CD4-positive, CD25-positive, alpha-beta regulatory T cell (primary cell): ENCODE data around the gene MYL2. TPM values are rescaled to one million over a fixed set of nuclear protein-coding genes. Genes with fewer than 3 reads are reported as not detected.

ENCODE experiments used
- ATAC-seq, 2 donors: fragments of 150-1000 bp; cut with Tn5 transposase; one replicate each; pipeline ENCODE4 v1.10.0; 2021; ENCODE audit warnings: low read depth in 2 of 2, moderate number of reproducible peaks in 2 of 2, moderate library complexity in 1 of 2
- DNase-seq, 3 donors: peaks; one replicate each; pipeline versions ENCODE4 v3.0.0 to v3.0.0-alpha.2; 2012 to 2022; ENCODE audit warnings: mixed read lengths in 1 of 3
- H3K27ac ChIP-seq: one replicate; pipeline ENCODE4 v1.7.0; 2013; ENCODE audit warnings: mild to moderate bottlenecking, low read length; ENCODE audit not compliant: insufficient read depth, poor library complexity, severe bottlenecking
- H3K27me3 ChIP-seq: one replicate; pipeline ENCODE4 v1.7.0; 2013; ENCODE audit warnings: low read length; ENCODE audit not compliant: control insufficient read depth, insufficient read depth
- H3K36me3 ChIP-seq: one replicate; pipeline ENCODE4 v1.7.0; 2013; ENCODE audit warnings: mild to moderate bottlenecking, low read length, moderate library complexity; ENCODE audit not compliant: control insufficient read depth, insufficient read depth
- H3K4me1 ChIP-seq: 2 replicates; pipeline ENCODE4 v1.7.0; 2013; ENCODE audit warnings: mild to moderate bottlenecking, low read length; ENCODE audit not compliant: insufficient read depth, control insufficient read depth, poor library complexity, severe bottlenecking
- H3K4me3 ChIP-seq: one replicate; pipeline ENCODE4 v1.7.0; 2013; ENCODE audit warnings: low read depth, mild to moderate bottlenecking, low read length, moderate library complexity
- H3K9me3 ChIP-seq, 2 experiments: 1 replicate in 1 of 2; 2 replicates in 1 of 2; pipeline ENCODE4 v1.7.0; 2013; ENCODE audit warnings: low read length in 2 of 2, mild to moderate bottlenecking in 1 of 2, moderate library complexity in 1 of 2; ENCODE audit not compliant: control insufficient read depth in 2 of 2
- H3K27ac Mint-ChIP-seq, 3 donors: one replicate each; pipeline ENCODE4 v1.8.0; 2020 to 2022; ENCODE audit warnings: mild to moderate bottlenecking in 3 of 3, mixed read lengths in 3 of 3, moderate library complexity in 2 of 3
- H3K27me3 Mint-ChIP-seq: one replicate; pipeline ENCODE4 v1.8.0; 2022; ENCODE audit warnings: mild to moderate bottlenecking, mixed read lengths
- H3K36me3 Mint-ChIP-seq: one replicate; pipeline ENCODE4 v1.8.0; 2020; ENCODE audit warnings: mixed read lengths
- H3K4me1 Mint-ChIP-seq, 4 donors: one replicate each; pipeline ENCODE4 v1.8.0; 2020 to 2022; ENCODE audit warnings: mixed read lengths in 4 of 4, mild to moderate bottlenecking in 1 of 4
- H3K4me3 Mint-ChIP-seq, 4 donors: one replicate each; pipeline ENCODE4 v1.8.0; 2020 to 2022; ENCODE audit warnings: mild to moderate bottlenecking in 4 of 4, mixed read lengths in 4 of 4, moderate library complexity in 3 of 4
- H3K9me3 Mint-ChIP-seq, 7 donors: one replicate each; pipeline ENCODE4 v1.8.0; 2020 to 2022; ENCODE audit warnings: mixed read lengths in 7 of 7, mild to moderate bottlenecking in 3 of 7, moderate library complexity in 2 of 7
- polyA plus RNA-seq, 4 donors: library from polyadenylated mRNA; unstranded; fragments of 300-500 nt; fragmentation: Illumina TruSeq; gene quantifications; one replicate each; pipeline ENCODE4 v1.2.3, GENCODE V29; 2021
- total RNA-seq: library from RNA; stranded (reverse); gene quantifications from one replicate; pipeline ENCODE4 v1.2.3, GENCODE V29; 2022

The MYL2 gene
- total and polyA plus RNA-seq, 5 donors from 2014 or later, result not detected

GRCh38 chr12:110869026-110869425 lies 51.4 kb downstream of the MYL2 start:
- Mint-ChIP-seq H3K4me3 (no peak overlapping the region), H3K27ac (no peak overlapping the region), H3K9me3 (peaks cover 0 to 1% (median 0%) of the 10 kb centered on the region in 7 donors), H3K4me1 (no peaks in the 10 kb centered on the region), H3K27me3 (peaks cover 1% of the 10 kb centered on the region), H3K36me3 (no peaks in the 10 kb centered on the region)
- Histone ChIP-seq H3K36me3 (no peaks in the 10 kb centered on the region), H3K9me3 (no peaks in the 10 kb centered on the region), H3K27ac (no peak overlapping the region), H3K4me3 (no peak overlapping the region), H3K4me1 (no peaks in the 10 kb centered on the region), H3K27me3 (no peaks in the 10 kb centered on the region)
- DNase-seq (no peak), ATAC-seq (no peak)

GRCh38 chr12:110865521-110865920 lies 54.9 kb downstream of the MYL2 start:
- Mint-ChIP-seq H3K27me3 (peaks cover 6% of the 10 kb centered on the region), H3K27ac (no peak overlapping the region), H3K4me1 (peaks cover 0 to 8% (median under 1%) of the 10 kb centered on the region in 4 donors), H3K4me3 (no peak overlapping the region), H3K9me3 (peaks cover 0 to 3% (median 0%) of the 10 kb centered on the region in 7 donors), H3K36me3 (no peaks in the 10 kb centered on the region)
- Histone ChIP-seq H3K4me1 (no peaks in the 10 kb centered on the region), H3K27me3 (no peaks in the 10 kb centered on the region), H3K9me3 (no peaks in the 10 kb centered on the region), H3K27ac (no peak overlapping the region), H3K4me3 (no peak overlapping the region), H3K36me3 (no peaks in the 10 kb centered on the region)
- ATAC-seq, result no peak
- DNase-seq, result no peak

GRCh38 chr12:110863161-110863560 lies 57.2 kb downstream of the MYL2 start:
- no peak overlapping the region for H3K27ac Mint-ChIP-seq

GRCh38 chr12:110862329-110862728 lies 58.0 kb downstream of the MYL2 start:
- no peak overlapping the region for H3K4me3 Mint-ChIP-seq
- Histone ChIP-seq H3K4me3 (no peak overlapping the region), H3K27me3 (no peaks in the 10 kb centered on the region), H3K9me3 (no peaks in the 10 kb centered on the region), H3K36me3 (no peaks in the 10 kb centered on the region), H3K27ac (no peak overlapping the region), H3K4me1 (no peaks in the 10 kb centered on the region)
- no peak overlapping the region for H3K27ac Mint-ChIP-seq
- H3K9me3 Mint-ChIP-seq, result peaks cover 0 to 3% (median 0%) of the 10 kb centered on the region in 7 donors
- H3K4me1 Mint-ChIP-seq, result peaks cover 0 to 8% (median under 1%) of the 10 kb centered on the region in 4 donors
- DNase-seq, result no peak
- ATAC-seq, result no peak
- peaks cover 6% of the 10 kb centered on the region for H3K27me3 Mint-ChIP-seq
- no peaks in the 10 kb centered on the region for H3K36me3 Mint-ChIP-seq

More at GRCh38 chr12:110863161-110863560, 57.2 kb downstream of the MYL2 start:
- Mint-ChIP-seq H3K36me3 (no peaks in the 10 kb centered on the region), H3K27me3 (peaks cover 6% of the 10 kb centered on the region), H3K9me3 (peaks cover 0 to 3% (median 0%) of the 10 kb centered on the region in 7 donors), H3K4me3 (no peak overlapping the region), H3K4me1 (peaks cover 0 to 8% (median under 1%) of the 10 kb centered on the region in 4 donors)
- DNase-seq (no peak), ATAC-seq (no peak)
- H3K27ac ChIP-seq, result no peak overlapping the region
- no peaks in the 10 kb centered on the region for H3K4me1 ChIP-seq
- H3K4me3 ChIP-seq, result no peak overlapping the region
- H3K36me3 ChIP-seq, result no peaks in the 10 kb centered on the region
- H3K9me3 ChIP-seq, result no peaks in the 10 kb centered on the region
- no peaks in the 10 kb centered on the region for H3K27me3 ChIP-seq

- no peak overlapping the region for H3K27ac Mint-ChIP-seq
- no peaks in the 10 kb centered on the region for H3K36me3 Mint-ChIP-seq
- H3K4me1 Mint-ChIP-seq, result peaks cover 0 to 8% (median under 1%) of the 10 kb centered on the region in 4 donors
- no peak for ATAC-seq
- Histone ChIP-seq H3K9me3 (no peaks in the 10 kb centered on the region), H3K4me1 (no peaks in the 10 kb centered on the region), H3K27ac (no peak overlapping the region), H3K27me3 (no peaks in the 10 kb centered on the region), H3K36me3 (no peaks in the 10 kb centered on the region), H3K4me3 (no peak overlapping the region)
- no peak overlapping the region for H3K4me3 Mint-ChIP-seq
- DNase-seq, result no peak
- peaks cover 0 to 3% (median 0%) of the 10 kb centered on the region in 7 donors for H3K9me3 Mint-ChIP-seq
- H3K27me3 Mint-ChIP-seq, result peaks cover 6% of the 10 kb centered on the region
Observed at GRCh38 chr12:110861729-110862128, 58.6 kb downstream of the MYL2 start.

Other genes with a start within 250 kb of the MYL2 start
- gene HVCN1, start 231.5 kb downstream of the MYL2 start, total RNA-seq, result 6.1 TPM
- gene HVCN1, start 231.5 kb downstream of the MYL2 start, polyA plus RNA-seq, result 10 to 100 TPM; 19.8 to 50.0 (median 34.8) TPM
- gene PPP1CC, start 177.7 kb downstream of the MYL2 start, total RNA-seq, result 166 TPM
- gene PPP1CC, start 177.7 kb downstream of the MYL2 start, polyA plus RNA-seq, result 100 to 1,000 TPM; 166 to 177 (median 175) TPM
- gene CCDC63, start 73.6 kb downstream of the MYL2 start, total RNA-seq, result not detected
- not detected for gene CCDC63, start 73.6 kb downstream of the MYL2 start, polyA plus RNA-seq
- gene CUX2, start 113.6 kb upstream of the MYL2 start, total RNA-seq, result 0.35 TPM
- not detected for gene CUX2, start 113.6 kb upstream of the MYL2 start, polyA plus RNA-seq